ENCODE data around the gene SYNGR4.
"Not testable (repeated sequence)": the region's sequence is repeated elsewhere in the genome, so short reads cannot be mapped to it uniquely, and the experiment has no call there.

Gene SYNGR4

GRCh38 chr19:48370955-48371354 is 6.8 kb downstream of the SYNGR4 start (continued):
- TF ChIP-seq PATZ1 (CRISPR knock-in tag; IDR thresholded peaks at IDR 0.05; ENCODE audit: borderline replicate concordance) (no peak), TCF4 (CRISPR knock-in tag; IDR thresholded peaks at IDR 0.05; ENCODE audit: borderline replicate concordance) (no peak), SNAI2 (CRISPR knock-in tag; IDR thresholded peaks at IDR 0.05) (no peak), PPARA (CRISPR knock-in tag; IDR thresholded peaks at IDR 0.05; ENCODE audit: borderline replicate concordance) (no peak), OSR1 (CRISPR knock-in tag; IDR thresholded peaks at IDR 0.05) (no peak), ESRRG (CRISPR knock-in tag; IDR thresholded peaks at IDR 0.05) (no peak), GLIS3 (CRISPR knock-in tag; IDR thresholded peaks at IDR 0.05) (no peak), ARNTL (CRISPR knock-in tag; IDR thresholded peaks at IDR 0.05; ENCODE audit: borderline replicate concordance, low read depth) (no peak), RARB (CRISPR knock-in tag; IDR thresholded peaks at IDR 0.05) (no peak), CSDC2 (CRISPR knock-in tag; IDR thresholded peaks at IDR 0.05) (no peak), ZNF70 (CRISPR knock-in tag; IDR thresholded peaks at IDR 0.05) (no peak), ZC3H10 (CRISPR knock-in tag; IDR thresholded peaks at IDR 0.05) (no peak)

- no peak for ATAC-seq
- TF ChIP-seq PATZ1 (CRISPR knock-in tag; IDR thresholded peaks at IDR 0.05; ENCODE audit: borderline replicate concordance) (no peak), ARNTL (CRISPR knock-in tag; IDR thresholded peaks at IDR 0.05; ENCODE audit: borderline replicate concordance, low read depth) (no peak), ZFP3 (CRISPR knock-in tag; IDR thresholded peaks at IDR 0.05) (no peak), TCF4 (CRISPR knock-in tag; IDR thresholded peaks at IDR 0.05; ENCODE audit: borderline replicate concordance) (no peak), ZNF70 (CRISPR knock-in tag; IDR thresholded peaks at IDR 0.05) (no peak), TOX (CRISPR knock-in tag; IDR thresholded peaks at IDR 0.05; ENCODE audit: borderline replicate concordance) (no peak), CSDC2 (CRISPR knock-in tag; IDR thresholded peaks at IDR 0.05) (no peak), ZNF8 (CRISPR knock-in tag; IDR thresholded peaks at IDR 0.05) (no peak), SNAI2 (CRISPR knock-in tag; IDR thresholded peaks at IDR 0.05) (no peak)
- TF ChIP-seq, protein P1, sequence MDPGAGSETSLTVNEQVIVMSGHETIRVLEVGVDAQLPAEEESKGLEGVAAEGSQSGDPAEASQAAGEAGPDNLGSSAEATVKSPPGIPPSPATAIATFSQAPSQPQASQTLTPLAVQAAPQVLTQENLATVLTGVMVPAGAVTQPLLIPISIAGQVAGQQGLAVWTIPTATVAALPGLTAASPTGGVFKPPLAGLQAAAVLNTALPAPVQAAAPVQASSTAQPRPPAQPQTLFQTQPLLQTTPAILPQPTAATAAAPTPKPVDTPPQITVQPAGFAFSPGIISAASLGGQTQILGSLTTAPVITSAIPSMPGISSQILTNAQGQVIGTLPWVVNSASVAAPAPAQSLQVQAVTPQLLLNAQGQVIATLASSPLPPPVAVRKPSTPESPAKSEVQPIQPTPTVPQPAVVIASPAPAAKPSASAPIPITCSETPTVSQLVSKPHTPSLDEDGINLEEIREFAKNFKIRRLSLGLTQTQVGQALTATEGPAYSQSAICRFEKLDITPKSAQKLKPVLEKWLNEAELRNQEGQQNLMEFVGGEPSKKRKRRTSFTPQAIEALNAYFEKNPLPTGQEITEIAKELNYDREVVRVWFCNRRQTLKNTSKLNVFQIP (CRISPR knock-in tag; IDR thresholded peaks at IDR 0.05; ENCODE audit: borderline replicate concordance, low read depth) = no peak
- TF ChIP-seq, protein P2, sequence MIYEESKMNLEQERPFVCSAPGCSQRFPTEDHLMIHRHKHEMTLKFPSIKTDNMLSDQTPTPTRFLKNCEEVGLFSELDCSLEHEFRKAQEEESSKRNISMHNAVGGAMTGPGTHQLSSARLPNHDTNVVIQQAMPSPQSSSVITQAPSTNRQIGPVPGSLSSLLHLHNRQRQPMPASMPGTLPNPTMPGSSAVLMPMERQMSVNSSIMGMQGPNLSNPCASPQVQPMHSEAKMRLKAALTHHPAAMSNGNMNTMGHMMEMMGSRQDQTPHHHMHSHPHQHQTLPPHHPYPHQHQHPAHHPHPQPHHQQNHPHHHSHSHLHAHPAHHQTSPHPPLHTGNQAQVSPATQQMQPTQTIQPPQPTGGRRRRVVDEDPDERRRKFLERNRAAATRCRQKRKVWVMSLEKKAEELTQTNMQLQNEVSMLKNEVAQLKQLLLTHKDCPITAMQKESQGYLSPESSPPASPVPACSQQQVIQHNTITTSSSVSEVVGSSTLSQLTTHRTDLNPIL (CRISPR knock-in tag; IDR thresholded peaks at IDR 0.05; ENCODE audit: low read depth) = no peak
Measured at GRCh38 chr19:48371367-48371766, 7.2 kb downstream of the SYNGR4 start.

GRCh38 chr19:48371771-48372170 is 7.6 kb downstream of the SYNGR4 start:
- ATAC-seq = not testable (repeated sequence)

- TF ChIP-seq PATZ1 (CRISPR knock-in tag; IDR thresholded peaks at IDR 0.05; ENCODE audit: borderline replicate concordance) (no peak), OSR1 (CRISPR knock-in tag; IDR thresholded peaks at IDR 0.05) (no peak), CSDC2 (CRISPR knock-in tag; IDR thresholded peaks at IDR 0.05) (no peak), BACH2 (CRISPR knock-in tag; IDR thresholded peaks at IDR 0.05; ENCODE audit: borderline replicate concordance) (no peak), ISL1 (CRISPR knock-in tag; IDR thresholded peaks at IDR 0.05) (no peak), TOX (CRISPR knock-in tag; IDR thresholded peaks at IDR 0.05; ENCODE audit: borderline replicate concordance) (no peak), ESRRG (CRISPR knock-in tag; IDR thresholded peaks at IDR 0.05) (no peak)
- no peak; the same call in 2 of the 3 replicates for ATAC-seq
Measured at GRCh38 chr19:48372904-48373303, 8.7 kb downstream of the SYNGR4 start.

All from SK-N-SH treated with all-trans-retinoic acid at 6 μM for 48 hours (cell line).